Spinal cord (tissue), 10 donors: ENCODE results near the gene PPP1R3C. TPM values are rescaled to one million over a fixed set of nuclear protein-coding genes. Genes with fewer than 3 reads are reported as not detected.

Experiments
- DNase-seq, 6 donors: peaks; one replicate each; pipeline versions ENCODE4 v3.0.0 to v3.0.0-alpha.2; 2013 to 2015; ENCODE audit warnings: low spot score in 6 of 6, low read depth in 4 of 6
- H3K27ac ChIP-seq: one replicate; pipeline ENCODE4 v1.5.1; 2013; ENCODE audit warnings: low read depth, low read length, control low read depth
- H3K27me3 ChIP-seq: one replicate; pipeline ENCODE4 v1.6.1; 2013; ENCODE audit warnings: low read length; ENCODE audit not compliant: control insufficient read depth, insufficient read depth
- H3K36me3 ChIP-seq: one replicate; pipeline ENCODE4 v1.6.1; 2013; ENCODE audit warnings: low read length; ENCODE audit not compliant: control insufficient read depth, insufficient read depth
- H3K4me1 ChIP-seq: one replicate; pipeline ENCODE4 v1.6.1; 2013; ENCODE audit warnings: low read length; ENCODE audit not compliant: control insufficient read depth, insufficient read depth
- H3K4me3 ChIP-seq: one replicate; pipeline ENCODE4 v1.5.1; 2013; ENCODE audit warnings: low read depth, low read length, control low read depth
- H3K9me3 ChIP-seq: one replicate; pipeline ENCODE4 v1.6.1; 2013; ENCODE audit warnings: low read length; ENCODE audit not compliant: control insufficient read depth, insufficient read depth
- WGBS: methylation state at CpG from one replicate; pipeline ENCODE4 v1.1.5; 2013; ENCODE audit warnings: missing lambda C conversion rate; ENCODE audit not compliant: insufficient coverage; 5-methylcytosine and 5-hydroxymethylcytosine counted together
- long read RNA-seq, 4 donors: transcript quantifications; one replicate each; lab custom pipeline, GENCODE V29; 2026
- polyA plus RNA-seq, 2 donors: library from polyadenylated mRNA; unstranded; fragments of 120-200 nt; gene quantifications; one replicate each; pipeline ENCODE4 v1.2.1, GENCODE V29; 2013; ENCODE audit not compliant: insufficient read length in 2 of 2
- total RNA-seq, 2 donors: library from RNA; depleted of rRNA in 1 of 2; stranded (reverse); fragments of 120-200 nt in 1 of 2; fragments of >200 nt in 1 of 2; gene quantifications; one replicate each; pipeline versions ENCODE4 v1.2.3 to v1.2.4, GENCODE V29; 2013 to 2014
- donor health status: healthy.

Gene PPP1R3C
- 10 to 100 TPM; 46.8 to 48.2 TPM for total RNA-seq
- 10 to 100 TPM; 16.8 to 23.7 TPM for polyA plus RNA-seq
- long read RNA-seq, donor 1, transcript PPP1R3C-201 (2 exons, 2,524 nt) = major isoform, 7 of 7 reads
- long read RNA-seq, donor 1, partial matches to known transcripts = 0 of 7 reads
- long read RNA-seq, donor 1, other reads (novel, unspliced or antisense) = 0 of 7 reads
- long read RNA-seq, donor 2, transcript PPP1R3C-201 (2 exons, 2,524 nt) = major isoform, 5 of 5 reads
- long read RNA-seq, donor 2, partial matches to known transcripts = 0 of 5 reads
- long read RNA-seq, donor 2, other reads (novel, unspliced or antisense) = 0 of 5 reads
- long read RNA-seq, donor 3 = 0 reads
- long read RNA-seq, donor 4, transcript PPP1R3C-201 (2 exons, 2,524 nt) = major isoform, 90 of 90 reads
- long read RNA-seq, donor 4, partial matches to known transcripts = 0 of 90 reads
- long read RNA-seq, donor 4, other reads (novel, unspliced or antisense) = 0 of 90 reads

- H3K36me3 ChIP-seq = no peaks in the 10 kb centered on the region
- peaks cover 7% of the 10 kb centered on the region for H3K4me1 ChIP-seq
- H3K27ac ChIP-seq = peak within 1 kb of the TSS; percentile 89
- peak; percentile 68 to 95 (median 82) for DNase-seq
- under 1% methylated on average over 57 of the region's 61 CpGs for WGBS
- no peaks in the 10 kb centered on the region for H3K9me3 ChIP-seq
- peak within 1 kb of the TSS; percentile 84 for H3K4me3 ChIP-seq
- H3K27me3 ChIP-seq = no peaks in the 10 kb centered on the region
Measured at GRCh38 chr10:91632671-91633550, at the start of gene PPP1R3C. PPP1R3C (minus strand) TSS chr10:91633071; CDS start chr10:91632969, 102 bp downstream.

DNA sequence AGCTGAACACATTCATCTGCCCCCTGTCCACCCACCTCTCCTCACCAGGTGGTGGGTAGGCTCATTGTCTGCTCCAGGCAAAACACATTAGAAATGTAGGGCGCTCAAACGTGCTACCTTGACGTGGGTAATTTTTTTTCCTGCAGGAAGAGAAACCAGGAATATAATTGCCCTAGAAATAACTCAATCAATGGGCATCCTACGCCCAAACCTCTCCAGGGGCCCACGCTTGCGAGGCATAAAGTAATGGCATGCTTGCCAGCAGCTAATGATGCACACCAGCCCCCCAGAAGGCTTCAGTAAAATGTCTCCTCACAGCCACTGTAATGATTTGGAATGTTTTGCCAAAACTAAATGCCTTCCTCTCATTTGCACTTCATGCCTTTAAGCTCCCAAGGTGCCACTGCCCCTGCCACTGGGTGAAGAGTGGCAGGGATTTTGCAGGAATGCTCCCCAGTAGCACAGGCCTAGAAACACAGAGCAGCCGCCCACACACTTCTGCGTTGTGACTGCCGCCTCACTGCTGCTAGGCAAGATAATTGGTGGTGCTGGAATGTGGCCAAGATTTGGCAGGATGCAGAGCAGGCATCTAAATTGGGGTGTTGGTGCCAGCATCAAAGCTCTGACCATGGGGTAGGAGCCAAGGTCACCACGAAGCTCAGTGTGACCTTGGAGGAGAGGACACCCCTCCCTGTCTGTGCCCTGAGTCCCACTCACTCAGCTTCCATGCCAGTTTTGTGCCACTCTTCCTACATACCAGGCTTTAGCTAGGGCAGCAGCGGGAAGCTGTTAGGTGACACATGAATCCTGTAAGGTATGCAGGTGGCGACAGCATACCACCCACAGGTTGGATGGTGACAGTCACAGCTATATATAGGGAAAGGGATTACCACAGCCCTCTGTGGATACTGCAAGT lies 48.7 kb upstream of the PPP1R3C start:
- Histone ChIP-seq H3K27me3 (no peaks in the 10 kb centered on the region), H3K27ac (no peak overlapping the region), H3K36me3 (no peaks in the 10 kb centered on the region), H3K4me3 (no peak overlapping the region), H3K9me3 (no peaks in the 10 kb centered on the region), H3K4me1 (peaks cover 16% of the 10 kb centered on the region)
- 39% methylated on average over 6 of the region's 12 CpGs for WGBS
- DNase-seq = peak in 4 of 6 donors; percentile 19 to 87 (median 56)

GRCh38 chr10:91680487-91680886 lies 47.6 kb upstream of the PPP1R3C start:
- 88% methylated on average over 1 of the region's 3 CpGs for WGBS
- Histone ChIP-seq H3K27me3 (no peaks in the 10 kb centered on the region), H3K36me3 (no peaks in the 10 kb centered on the region), H3K27ac (no peak overlapping the region), H3K9me3 (no peaks in the 10 kb centered on the region), H3K4me3 (no peak overlapping the region), H3K4me1 (peaks cover 16% of the 10 kb centered on the region)
- DNase-seq = peak in 1 of 6 donors; percentile 21

- H3K9me3 ChIP-seq = no peaks in the 10 kb centered on the region
- H3K4me3 ChIP-seq = no peak overlapping the region
- H3K27ac ChIP-seq = no peak overlapping the region
- DNase-seq = no peak
- H3K36me3 ChIP-seq = no peaks in the 10 kb centered on the region
- no peaks in the 10 kb centered on the region for H3K27me3 ChIP-seq
- peaks cover 16% of the 10 kb centered on the region for H3K4me1 ChIP-seq
- WGBS = 100% methylated on average over 3 of the region's 3 CpGs
Measured at GRCh38 chr10:91679296-91679695, 46.4 kb upstream of the PPP1R3C start.

DNA sequence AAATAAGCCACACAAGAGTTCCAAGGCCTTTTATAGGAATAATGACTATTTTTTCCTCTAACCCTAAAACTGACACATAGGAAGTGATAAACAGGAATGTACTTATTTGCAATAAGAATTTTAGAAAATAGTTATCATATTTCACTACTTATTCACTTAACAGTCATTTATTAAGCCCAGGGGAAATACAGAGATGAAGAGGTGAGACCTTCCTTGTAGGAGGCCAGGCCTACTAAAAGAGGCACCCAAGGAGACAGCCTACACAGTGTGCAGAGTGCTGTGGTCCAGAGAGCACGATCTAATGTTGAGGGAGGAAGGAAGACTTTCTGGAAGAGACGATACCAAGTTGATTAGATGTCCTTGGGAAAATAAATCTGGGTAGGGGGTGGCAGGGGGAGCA lies 45.0 kb upstream of the PPP1R3C start:
- no peaks in the 10 kb centered on the region for H3K36me3 ChIP-seq
- WGBS = 96% methylated on average over 2 of the region's 2 CpGs
- H3K4me1 ChIP-seq = peaks cover 10% of the 10 kb centered on the region
- H3K9me3 ChIP-seq = no peaks in the 10 kb centered on the region
- H3K27ac ChIP-seq = no peak overlapping the region
- H3K27me3 ChIP-seq = no peaks in the 10 kb centered on the region
- no peak for DNase-seq
- H3K4me3 ChIP-seq = no peak overlapping the region

DNA sequence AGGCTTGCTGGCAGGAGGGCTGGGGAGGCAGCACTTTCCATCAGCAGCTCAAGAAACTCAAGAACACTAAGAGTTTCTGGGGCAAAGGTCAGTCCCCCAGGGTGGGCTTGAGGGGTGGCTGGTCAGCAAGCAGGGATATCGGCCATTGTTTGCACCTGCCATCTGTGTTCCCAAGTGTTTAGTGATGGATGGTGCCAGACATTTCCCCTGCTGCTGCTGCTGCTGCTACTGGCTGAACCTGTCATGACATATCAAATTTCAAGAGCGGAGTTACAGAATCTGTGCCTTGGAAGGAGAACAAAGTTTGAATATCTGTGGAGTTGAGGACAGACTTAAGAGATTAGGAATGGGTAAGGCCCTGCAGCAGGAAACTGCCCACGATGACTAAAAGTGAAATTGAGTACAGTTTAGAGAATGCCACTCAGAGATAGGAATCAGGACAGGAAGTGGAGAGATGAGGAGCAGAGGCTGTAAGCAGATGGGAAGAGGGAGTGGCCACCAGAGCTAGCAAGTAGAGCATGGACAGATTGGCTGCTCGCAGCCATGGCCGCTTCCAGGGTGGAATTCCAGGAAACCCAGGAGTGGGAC lies 39.2 kb upstream of the PPP1R3C start:
- 52% methylated on average over 3 of the region's 5 CpGs for WGBS
- Histone ChIP-seq H3K4me1 (no peaks in the 10 kb centered on the region), H3K27me3 (no peaks in the 10 kb centered on the region), H3K9me3 (no peaks in the 10 kb centered on the region), H3K4me3 (no peak overlapping the region), H3K27ac (no peak overlapping the region), H3K36me3 (no peaks in the 10 kb centered on the region)
- no peak for DNase-seq

DNA sequence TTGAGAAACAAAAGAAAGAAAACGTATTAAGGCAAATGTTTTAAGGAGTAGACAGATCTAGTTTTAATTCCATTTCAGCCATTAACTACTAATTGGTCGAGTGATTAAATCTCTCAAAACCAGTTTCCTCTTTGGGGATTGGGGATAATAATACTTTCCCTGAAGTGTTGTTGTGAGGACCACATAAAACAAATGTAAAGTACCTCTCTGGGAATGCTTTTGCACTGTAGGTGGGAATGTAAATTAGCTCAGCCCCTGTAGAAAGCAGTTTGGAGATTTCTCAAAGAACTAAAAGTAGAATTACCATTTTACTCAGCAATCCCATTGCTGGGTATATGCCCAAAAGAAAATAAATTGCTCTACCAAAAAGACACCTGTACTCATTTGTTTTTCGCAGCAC lies 36.0 kb upstream of the PPP1R3C start:
- Histone ChIP-seq H3K27me3 (no peaks in the 10 kb centered on the region), H3K4me1 (no peaks in the 10 kb centered on the region), H3K4me3 (no peak overlapping the region), H3K36me3 (no peaks in the 10 kb centered on the region), H3K27ac (no peak overlapping the region), H3K9me3 (no peaks in the 10 kb centered on the region)
- WGBS = no CpG with 5 or more reads among the region's 3 CpGs
- DNase-seq = peak in 1 of 6 donors; percentile 80

DNA sequence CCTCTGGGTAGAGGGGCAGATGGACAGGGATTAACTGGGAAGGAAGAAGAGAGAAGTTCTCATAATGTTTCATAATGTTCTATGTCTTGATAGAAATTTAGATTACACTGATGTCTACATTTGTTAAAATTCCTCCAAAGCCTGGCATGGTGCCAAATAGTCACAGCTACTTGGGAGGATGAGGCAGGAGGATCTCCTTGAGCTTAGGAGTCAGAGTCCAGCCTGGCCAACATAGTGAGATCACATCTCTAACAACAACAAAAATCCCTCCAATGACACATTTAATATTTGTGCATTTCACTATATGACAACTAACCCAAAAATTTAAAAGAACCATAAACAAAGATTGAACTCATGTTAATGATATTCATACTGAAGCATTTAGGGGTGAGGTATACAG lies 33.0 kb upstream of the PPP1R3C start:
- Histone ChIP-seq H3K4me3 (no peak overlapping the region), H3K27me3 (no peaks in the 10 kb centered on the region), H3K9me3 (no peaks in the 10 kb centered on the region), H3K36me3 (no peaks in the 10 kb centered on the region), H3K27ac (no peak overlapping the region), H3K4me1 (no peaks in the 10 kb centered on the region)
- DNase-seq = no peak

DNA sequence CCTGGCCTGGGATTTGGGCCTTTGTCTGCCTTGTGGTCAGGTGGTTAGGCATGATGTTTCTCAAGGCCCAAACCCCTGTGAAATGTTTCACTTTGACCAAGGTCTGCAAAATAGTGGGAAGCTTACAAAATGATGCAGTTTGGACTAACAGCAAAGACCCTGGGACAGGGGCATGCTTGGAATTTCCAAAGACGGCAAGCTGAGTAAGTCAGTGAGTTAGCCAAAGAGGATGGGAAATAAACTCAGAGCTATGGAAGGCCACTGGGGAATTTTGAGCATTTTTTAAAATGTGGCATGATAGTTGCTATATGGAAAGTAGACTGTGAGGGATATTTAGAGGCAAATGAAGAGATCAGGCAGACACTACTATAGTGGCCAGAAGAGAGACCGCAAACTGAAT lies 31.6 kb upstream of the PPP1R3C start:
- Histone ChIP-seq H3K27ac (no peak overlapping the region), H3K4me3 (no peak overlapping the region), H3K36me3 (no peaks in the 10 kb centered on the region), H3K9me3 (no peaks in the 10 kb centered on the region), H3K27me3 (no peaks in the 10 kb centered on the region), H3K4me1 (no peaks in the 10 kb centered on the region)
- DNase-seq = no peak
- 94% methylated on average over 1 of the region's 2 CpGs for WGBS
